ENCODE data around the gene NPLOC4.

NPLOC4 gene

DNA sequence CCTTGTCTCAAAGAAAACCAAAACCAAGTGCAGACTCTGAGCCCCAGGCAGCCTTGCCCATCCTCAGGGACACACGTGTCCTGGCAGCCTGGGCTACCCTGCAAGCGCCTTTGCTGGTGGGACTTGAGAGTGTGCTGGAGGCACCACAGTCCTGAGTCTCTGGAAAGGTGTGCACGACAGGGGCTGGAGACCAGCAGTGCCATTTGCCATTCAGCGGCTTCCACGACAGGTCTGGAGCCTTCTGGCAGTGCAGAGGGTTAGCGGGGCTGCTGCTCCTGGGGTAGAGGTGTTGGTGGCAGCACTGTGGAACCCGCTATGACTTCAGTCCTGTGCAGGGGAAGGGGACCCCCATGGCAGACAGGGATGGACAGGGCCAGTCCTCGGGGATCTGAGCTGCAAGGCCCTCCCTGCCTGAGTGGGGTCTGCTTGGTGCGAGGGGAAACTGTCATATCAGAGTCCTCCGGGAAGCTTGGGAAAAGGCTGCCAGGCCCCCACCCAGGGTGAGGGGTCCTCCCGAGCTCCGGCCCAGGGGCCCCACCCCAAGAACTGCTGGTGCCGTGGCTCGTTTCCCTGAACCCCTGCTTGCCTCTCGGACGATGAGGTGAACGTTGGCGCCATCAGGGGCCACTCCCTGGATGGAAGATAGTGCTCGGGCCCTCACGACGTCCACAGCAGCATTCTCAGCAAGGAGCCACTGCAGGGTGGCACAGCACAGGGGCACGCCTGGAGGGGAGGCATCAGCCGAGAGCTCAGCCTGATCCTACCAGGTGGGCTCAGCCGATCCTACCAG is 91.6 kb downstream of the NPLOC4 start:
- no peak for DNase-seq (ENCODE audit: low read depth)

DNA sequence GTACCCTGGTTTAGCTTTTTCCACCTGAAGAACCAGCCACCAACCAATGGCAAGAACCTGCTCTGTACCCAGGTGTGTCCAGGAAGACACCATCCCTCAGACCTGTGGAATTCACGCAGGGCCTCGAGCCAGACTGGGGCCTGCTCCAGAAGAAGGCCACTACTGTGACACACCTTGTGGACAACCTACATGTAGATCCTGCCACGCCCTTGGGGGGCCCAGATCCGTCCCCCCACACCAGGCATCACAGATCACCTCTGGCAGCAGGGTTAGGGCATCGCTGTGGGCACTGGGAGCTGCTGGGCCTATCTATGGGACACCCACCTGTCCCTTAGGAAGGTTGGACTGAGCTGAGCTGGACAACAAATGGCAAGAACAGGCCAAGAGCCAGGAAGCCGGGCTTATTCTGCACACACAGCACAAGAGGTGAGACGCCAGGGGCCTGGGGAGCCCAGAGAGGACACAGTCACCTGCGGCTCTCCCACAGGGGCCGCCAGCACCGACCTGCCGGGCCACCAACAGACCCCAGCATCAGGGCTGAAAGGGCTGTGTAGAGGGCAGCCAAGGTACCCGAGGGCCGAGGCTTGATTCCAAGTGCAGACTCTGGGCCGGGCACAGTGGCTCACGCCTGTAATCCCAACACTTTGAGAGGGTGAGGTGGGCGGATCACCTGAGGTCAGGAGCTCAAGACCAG is 92.5 kb downstream of the NPLOC4 start:
- no peak for DNase-seq (ENCODE audit: low read depth)

DNA sequence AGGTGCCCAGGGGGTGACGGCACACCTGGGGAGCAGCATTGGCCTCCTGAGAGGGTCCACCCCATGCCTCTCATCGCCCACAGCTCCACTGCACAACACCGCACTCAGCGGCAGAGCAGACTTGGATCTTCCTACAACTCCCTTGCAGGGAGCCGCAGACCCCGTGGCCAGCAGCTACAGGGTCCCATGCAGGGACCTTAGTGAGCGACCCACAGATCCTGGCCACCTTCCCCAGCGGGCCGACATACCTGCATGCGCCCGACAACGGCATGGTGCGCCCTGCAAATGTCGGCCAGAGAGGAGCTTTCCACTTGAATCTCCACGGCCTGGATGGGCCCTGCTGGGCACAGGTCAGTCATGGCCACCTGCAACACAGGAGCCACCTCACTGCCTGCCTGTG is 93.2 kb downstream of the NPLOC4 start:
- no peak for DNase-seq (ENCODE audit: low read depth)

DNA sequence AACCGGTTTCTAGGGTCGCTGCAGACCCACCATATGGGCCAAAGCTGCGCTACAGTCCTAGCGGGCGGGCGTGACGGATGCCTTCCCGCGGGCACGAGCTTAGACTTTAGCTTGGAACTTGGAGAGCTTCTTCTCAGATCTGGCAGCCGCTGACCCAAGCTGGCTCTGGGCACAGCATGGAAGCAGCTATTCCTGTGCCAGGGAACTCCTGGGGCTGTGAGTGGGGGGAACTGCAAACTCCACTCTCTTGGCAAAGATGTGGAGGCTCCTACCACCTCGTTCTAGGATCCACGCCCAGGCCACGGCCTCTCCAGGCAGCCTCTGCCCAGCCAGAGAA is 93.6 kb downstream of the NPLOC4 start:
- no peak for DNase-seq (ENCODE audit: low read depth)

DNA sequence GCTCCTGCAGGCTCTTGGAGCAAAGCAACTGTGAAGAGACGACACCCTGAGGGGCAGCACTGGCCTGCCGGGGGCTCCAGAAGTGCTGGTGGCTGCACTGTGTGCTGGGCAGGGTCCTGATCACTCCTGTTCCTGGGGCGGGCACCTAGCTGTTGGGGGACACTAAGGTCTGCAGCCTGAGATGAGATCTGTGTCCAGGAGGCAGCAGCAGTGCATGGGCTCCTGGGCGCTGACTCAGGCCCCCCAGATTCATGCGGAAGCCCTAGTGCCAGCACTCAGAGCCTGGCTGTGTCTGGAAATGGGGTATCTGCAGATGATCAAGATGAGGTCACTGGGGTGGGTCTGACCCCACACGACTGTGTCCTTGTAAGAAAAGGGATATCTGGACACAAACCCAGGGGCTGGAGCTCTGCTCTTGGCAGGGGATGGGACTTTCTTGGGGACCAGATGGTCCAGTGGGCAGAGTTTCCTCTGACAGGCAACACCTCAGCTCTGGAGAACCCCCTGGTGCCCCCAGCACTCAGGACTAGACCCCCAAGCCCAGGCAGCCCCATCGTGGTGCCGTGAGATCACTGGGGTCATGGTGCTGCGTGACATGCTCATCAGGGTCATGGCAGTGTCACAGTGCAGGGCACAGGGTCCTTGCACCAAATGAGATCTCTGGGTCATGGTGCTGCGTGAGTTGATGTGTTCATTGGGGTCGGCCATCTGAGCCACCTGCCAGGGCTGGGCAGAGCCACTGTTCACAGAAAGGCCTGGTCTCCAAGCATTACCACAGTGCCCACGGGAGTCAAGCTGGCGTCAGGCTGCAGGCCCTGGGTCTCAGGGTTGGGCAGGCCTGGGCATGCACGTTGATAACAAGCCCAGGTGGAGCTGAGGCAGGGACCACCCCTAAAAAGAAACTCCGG is 94.2 kb downstream of the NPLOC4 start:
- no peak for DNase-seq (ENCODE audit: low read depth)

DNA sequence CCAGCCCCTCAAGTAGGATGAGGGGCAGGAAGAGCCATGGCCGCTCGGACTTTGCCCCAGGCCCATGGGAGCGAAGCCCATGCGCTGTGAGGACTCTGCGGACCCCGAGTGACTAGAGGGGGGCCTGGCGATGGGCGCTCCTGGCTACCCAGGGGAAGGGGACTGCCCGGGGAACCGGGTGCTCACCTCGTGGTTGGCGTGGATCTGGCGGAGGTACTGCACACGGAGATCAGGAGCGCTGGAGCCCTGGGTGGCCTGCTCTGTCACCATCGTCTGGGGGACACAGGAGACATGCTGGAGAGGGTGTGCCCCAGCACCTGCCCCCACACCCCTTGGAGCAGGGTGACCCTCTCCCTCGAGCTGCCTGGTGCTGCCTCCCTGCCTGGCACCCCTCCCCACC is 95.8 kb downstream of the NPLOC4 start:
- no peak for DNase-seq (ENCODE audit: low read depth)

DNA sequence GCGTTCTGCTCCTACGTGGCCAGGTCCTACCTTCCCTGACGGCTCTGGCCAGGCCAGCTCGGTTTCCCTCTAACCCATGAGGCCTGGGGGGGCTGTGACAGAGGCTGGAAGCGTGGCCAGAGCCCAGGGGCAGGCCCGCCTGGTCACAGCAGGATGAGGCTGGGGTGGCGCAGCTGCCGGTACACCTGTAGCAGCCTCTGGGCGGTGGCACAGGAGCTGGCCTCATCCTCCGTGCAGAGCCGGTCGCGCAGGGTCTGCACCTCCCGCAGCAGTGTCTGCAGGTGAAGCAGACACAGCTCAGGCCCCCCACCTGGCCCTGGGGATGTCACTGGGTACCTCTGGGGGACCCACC is 96.3 kb downstream of the NPLOC4 start:
- DNase-seq (ENCODE audit: low read depth): no peak

DNA sequence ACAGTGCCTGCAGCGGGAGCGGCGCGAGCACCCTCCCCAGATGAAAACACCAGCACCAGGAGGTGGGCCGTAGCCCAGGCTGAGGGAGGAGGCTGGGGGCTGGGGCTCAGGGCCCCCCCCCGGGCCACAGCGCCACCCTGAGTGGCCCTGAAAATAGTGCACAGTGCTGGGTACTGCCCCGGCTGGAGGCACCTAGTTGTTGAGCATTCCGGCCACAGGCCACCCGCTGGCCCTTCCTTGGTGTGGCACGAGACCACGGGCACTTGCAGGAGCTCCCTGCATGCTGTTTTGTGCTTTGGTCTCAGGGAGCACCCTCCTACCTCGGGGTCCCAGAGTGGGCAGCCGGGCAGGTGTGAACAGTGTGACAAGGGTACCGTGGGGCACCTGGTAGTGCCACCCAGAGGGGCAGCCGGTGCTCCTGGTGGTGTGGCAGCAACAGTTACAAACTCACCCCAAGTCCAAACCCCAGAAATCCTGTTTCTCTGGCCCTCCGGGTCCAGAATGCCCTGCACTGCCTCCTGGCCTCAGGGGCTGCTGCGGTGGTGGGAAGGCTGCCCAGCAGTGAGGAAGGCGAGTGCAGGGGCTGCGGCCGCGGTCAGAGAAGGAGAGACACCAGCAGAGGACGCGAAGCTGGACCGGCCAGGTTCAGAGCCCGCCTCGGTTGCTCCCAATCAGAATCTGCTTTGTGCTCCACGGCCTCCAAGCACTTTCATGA is 96.8 kb downstream of the NPLOC4 start:
- DNase-seq (ENCODE audit: low read depth): no peak

DNA sequence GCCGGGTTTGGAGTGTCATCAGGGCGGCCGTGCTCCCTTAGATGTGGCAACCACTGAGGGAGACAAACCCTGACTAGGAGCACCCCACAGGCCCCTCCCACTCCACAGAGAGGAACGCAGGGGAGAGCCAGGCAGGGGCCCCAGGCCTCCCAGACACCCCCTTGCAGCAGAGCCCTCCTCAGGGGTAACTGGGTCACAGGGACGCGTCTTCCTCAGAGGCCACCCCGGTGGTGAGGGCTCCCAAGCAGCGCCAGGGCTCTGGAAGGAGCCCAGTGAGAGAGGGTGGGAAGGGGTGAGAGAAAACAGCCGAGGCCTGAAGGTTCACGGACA is 97.4 kb downstream of the NPLOC4 start:
- no peak for DNase-seq (ENCODE audit: low read depth)

DNA sequence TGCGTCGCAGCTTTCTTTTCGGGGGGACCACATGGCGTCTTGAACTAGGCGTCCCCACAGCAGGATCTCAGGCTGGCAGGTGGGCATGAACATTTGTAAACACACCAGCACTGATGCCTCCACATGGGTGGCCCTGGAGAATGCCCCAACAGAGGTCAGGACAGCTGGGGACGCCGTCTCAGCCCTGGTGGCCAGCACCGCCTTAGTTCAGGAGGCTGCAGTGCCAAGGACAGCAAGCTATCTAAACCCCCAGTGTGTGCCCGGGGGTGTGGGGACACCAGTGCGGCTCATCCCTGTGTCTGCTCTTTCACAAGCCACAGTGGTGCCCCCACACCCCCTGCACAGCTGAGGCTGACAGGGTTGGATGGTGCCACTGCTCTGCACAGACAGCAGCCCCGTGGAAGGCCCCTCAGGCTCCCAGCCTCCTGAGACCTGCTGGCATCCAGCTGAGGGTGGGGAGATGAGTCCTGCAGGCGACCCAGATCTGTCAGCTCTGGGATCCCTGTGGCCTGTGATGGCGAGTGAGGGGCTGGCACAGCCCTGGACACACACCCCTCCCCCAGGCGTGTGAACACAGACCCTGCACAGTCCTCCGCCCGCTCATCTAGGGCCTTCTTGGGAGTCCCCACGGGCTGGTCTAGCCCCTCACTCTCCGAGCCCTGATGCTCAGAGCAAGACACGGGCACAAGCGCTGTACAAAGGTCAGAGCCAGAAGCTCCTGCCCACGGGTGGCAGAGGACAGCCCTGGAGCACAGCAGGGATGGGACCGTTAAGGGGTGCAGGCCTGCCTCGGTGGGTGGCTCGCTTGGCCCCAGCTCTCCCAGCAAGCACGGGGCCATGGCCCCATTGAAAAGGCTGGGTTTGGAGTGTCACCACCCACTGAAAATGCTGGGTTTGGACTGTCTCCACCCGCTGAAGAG is 98.0 kb downstream of the NPLOC4 start:
- DNase-seq (ENCODE audit: low read depth): no peak

DNA sequence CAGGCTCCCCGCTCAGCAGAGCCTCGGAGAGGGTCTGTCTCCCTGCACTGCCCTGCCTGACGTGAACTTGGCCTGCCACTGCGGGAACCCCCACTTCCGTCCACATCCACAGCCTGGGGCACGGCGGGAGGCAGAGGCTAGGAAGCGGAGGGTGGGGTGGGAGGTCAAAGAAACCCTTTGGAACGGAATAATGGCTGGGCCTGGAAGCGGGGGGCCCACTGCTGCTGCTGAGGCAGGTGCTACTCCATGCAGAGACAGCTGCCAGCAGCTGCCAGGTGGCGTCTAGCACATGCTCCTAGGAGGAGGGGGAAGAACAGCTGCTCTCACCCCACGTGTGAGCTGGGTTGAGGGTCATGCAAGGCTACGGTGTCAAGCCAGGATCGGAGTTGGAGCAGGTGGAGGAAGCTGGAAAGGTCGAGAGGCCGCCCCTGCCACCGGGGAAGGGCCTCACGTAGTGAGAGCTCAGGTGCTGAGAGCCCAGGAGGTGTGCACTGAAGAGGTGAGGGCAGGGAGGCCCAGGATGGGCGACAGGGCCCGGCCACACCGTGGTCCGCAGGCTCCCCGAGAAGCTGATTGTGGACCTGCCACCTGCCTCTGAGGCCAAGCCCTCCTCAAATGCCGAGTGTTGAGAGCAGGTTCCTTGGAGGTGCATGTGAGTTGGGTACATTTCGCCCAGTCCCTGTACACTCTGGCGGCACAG is 98.9 kb downstream of the NPLOC4 start:
- no peak for DNase-seq (ENCODE audit: low read depth)

DNA sequence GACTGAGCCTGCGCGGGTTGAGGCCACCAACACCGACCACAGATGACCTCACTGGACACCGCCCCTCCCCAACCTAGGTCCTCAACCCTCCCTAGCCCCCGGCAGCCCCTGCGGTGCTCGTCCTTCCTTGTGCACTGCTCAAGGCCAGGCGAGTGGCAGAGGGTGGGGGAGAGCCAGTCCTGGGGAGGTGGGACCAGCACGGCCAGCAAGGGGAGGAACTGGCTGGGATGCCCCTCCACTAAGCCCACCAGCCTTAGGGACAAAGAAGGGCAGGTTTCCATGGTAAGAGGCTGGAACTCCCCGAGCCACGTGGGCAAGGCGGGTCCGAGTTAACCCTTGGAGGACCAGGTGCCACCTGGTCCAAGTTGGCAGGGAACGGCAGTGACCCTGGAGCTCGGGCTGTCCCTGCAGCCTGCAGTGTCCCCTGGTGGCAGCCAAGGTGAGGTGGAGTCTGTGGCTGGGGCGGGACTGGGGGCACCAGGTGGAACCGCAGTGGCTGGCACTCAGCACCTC is 99.5 kb downstream of the NPLOC4 start:
- no peak for DNase-seq (ENCODE audit: low read depth)

DNA sequence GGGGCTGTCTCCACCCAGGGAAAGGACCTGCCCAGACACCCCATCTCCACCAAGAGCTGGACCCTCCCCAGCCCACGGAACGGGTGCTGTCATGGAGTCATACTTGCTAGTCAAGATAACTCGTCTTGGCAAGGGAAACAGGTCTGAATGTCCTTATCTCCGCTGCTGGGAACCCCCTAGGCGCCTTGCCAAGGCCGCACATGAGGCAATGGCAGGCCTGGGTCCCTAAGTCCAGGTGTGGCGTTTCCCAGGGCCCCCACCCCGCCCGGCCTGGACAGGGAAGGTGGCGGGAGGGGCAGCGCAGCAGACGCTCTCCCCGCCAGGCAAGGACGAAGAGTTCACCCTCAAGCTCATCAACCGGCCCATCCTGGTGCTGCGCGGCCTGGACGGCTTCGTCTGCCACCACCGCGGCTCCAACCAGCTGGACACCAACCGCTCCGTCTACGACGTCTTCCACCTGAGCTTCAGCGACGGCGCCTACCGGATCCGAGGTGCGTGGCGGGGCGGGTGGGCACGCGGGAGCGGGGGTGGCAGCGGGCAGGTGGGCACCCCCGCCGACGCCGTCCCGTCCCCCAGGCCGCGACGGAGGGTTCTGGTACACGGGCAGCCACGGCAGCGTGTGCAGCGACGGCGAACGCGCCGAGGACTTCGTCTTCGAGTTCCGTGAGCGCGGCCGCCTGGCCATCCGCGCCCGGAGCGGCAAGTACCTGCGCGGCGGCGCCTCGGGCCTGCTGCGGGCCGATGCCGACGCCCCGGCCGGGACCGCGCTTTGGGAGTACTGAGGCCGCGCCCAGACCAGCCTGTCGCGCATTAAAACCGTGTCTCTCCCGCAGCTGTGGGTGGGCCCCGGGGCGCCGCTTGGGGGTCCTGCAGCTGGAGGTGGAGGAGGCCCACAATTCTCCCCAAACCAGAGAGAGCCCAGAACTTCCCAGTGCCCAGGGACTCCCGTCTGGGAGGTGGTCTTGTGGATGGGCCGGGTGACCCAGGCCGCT is 100.3 kb downstream of the NPLOC4 start:
- no peak for DNase-seq (ENCODE audit: low read depth)

DNA sequence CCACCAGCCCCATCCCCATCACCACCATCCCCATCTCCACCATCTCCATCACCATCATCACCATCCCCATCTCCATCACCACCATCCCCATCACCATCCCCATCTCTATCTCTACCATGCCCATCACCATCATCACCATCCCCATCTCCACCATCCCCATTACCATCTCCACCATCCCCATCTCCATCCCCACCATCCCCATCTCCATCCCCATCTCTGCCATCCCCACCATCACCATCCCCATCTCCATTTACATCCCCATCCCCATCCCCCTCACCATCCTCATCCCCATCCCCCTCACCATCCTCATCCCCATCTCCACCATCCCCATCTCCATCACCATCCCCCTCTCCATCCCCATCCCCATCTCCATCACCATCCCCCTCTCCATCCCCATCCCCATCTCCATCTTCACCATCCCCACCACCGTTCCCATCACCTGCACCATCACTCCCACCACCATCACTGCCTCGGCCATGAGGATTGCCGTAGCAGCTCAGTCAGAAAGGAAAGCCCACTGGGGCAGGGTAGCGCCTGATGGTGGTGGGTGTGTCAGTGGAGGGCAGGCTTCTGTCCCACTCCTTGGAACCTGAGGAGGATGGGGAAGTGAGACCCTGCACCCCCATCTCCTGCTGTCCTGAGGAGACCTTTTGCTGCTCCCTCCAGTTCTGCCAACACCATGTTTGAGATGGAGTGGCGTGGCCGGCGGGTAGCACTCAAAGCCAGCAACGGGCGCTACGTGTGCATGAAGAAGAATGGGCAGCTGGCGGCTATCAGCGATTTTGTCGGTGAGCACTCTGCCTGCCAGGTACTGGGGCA is 101.2 kb downstream of the NPLOC4 start:
- DNase-seq (ENCODE audit: low read depth): no peak

DNA sequence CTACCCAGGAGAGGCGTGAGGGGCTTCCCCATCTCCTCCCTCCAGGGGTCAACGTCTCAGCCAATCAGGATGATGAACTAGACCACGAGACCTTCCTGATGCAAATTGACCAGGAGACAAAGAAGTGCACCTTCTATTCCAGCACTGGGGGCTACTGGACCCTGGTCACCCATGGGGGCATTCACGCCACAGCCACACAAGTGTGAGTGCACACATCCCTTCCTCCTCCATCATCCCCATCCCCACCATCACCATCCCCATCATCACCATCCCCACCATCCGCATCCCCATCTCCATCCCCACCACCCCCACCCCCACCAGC is 101.9 kb downstream of the NPLOC4 start:
- DNase-seq (ENCODE audit: low read depth): no peak

DNA sequence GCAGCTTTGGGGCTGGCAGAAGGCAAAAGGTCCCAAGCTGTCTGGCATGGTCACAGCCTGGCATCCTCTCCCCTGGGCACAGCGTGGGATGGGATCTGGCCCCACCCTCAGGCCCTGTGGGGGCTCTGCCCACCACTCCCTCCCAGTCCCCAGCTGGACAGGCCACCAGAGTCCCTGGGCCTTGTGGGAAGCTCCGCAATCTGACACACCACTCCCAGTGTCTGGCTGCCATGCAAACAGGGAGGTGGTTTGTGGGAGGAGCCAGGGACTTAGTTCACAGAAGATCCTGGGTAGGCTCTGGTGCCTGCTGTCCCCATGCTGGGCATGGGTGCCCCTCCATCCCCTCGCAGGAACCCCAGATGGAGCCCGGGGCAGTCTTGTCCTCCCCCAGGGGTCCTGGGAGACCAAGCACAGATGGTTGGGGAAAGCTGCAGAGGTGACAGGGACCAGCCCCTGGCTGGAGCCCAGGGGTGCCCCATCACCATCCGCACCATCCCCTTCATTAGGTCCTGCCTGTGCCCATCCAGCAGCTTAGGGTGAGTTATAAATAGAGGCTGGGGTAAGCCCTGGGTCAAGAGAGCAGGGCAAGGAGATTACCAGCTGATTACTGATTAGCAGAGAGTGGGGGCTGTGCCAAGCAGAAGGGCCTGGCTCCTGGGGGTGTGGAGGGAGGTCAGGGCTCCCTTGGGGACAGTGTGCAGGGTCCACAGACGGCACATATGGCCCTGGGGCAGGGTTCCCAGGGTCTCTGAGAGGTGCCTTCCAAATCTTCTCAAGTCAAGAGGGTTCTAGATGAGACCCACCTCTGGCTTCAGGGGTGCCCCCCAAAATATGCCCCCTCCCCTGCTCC is 102.5 kb downstream of the NPLOC4 start:
- no peak for DNase-seq (ENCODE audit: low read depth)

DNA sequence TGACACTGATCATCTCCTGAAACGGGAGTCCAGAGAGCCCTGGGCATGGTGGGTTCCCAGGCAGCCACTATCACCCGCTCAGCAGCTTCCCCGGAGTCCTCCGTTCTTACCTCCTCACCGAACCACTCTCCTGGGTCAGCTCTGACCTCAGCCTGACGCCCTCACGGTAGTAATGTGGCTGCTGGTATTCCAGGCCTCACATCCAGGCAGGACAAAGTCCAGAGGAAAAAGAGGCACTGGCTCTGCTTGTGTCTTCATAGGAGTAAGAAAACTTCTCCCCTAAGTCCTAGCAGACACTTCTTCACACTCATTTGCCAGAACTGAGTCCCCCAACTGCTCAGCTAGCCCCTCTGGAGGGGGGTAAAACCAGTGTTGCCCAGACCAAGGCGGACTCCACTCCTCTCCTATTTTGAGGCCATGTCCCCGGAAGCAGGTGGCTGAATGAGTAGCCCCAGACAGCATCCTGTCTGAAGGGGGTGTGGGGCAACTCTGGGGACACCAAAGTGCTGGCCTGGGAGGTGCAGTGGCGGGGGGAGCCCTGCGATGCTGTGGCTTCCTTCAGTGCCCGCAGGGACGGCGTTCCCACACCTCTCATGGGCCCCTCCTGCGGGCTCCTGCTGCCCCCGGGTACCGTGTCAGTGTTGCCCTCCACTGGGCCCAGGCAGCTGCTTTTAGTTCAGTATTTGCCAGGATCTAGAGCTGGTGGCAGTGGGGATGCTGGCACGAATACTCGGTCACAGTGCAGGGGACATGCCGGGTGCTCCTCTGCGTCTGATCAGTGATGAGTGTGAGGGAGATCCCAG is 103.4 kb downstream of the NPLOC4 start:
- DNase-seq (ENCODE audit: low read depth): no peak
